Neural cell (in vitro differentiated cells): ENCODE measurements around the gene PAIP2.

ENCODE experiments used
- MXI1 ChIP-seq: fragments of 450-650 bp; conservative IDR thresholded peaks from 2 replicates; pipeline ENCODE4 v1.6.1; 2014; ENCODE audit warnings: antibody characterized with exemption, mild to moderate bottlenecking; ENCODE audit not compliant: poor library complexity, severe bottlenecking
- POLR2AphosphoS5 ChIP-seq: IDR thresholded peaks from 2 replicates; pipeline ENCODE4 v1.6.1; 2012

GRCh38 chr5:139393497-139394122 is 52.0 kb downstream of the PAIP2 start:
- TF ChIP-seq POLR2AphosphoS5 (no peak), MXI1 (no peak)
